Effector CD4-positive, alpha-beta T cell (primary cell): ENCODE results near the gene ZNF385C.

Experiments
- DNase-seq: peaks from one replicate; pipeline ENCODE4 v3.0.0-alpha.2; 2020

ZNF385C gene

DNA sequence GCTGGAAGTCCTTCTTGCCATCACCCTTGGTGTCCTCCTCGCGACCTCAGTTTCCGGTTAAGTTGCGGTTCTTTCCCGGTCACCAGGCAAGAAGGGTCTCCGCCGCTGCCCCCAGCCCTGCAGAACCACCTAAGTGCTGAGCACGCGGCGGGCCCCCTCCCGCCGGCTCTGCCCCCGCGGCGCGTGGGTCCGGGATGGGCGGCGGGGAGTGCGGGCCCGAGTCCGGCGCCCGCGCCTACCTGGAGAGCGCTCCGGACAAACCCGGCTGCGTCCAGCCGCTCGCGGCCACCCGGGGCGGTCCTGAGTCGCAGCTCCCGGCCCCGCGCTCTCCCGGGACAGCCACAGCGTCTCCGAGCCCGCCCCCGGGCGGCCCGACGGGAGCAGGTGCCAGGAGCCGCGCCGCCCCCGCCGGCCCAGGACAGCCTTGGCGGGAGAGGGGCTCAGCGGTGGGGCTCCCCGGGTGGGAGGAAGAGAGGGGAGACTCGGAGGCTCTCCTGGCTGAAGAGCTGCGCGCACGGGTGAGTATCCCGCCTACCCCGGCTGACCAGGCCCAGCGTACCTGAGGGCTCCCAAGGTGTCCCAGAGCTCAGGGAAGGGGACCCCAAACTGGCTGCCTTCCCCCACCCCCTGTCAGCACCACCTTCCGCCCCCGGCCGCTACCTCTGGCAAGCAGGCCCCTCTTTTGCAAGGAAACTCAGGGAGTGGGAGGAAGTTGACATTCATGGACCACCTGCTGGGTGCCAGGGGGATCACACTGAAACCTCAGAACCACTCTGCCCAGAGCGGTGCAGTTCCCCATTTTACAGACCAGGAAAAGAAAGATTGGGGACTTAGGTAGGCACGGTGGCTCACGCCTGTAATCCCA, 25.7 kb downstream of the ZNF385C start:
- DNase-seq: no peak

DNA sequence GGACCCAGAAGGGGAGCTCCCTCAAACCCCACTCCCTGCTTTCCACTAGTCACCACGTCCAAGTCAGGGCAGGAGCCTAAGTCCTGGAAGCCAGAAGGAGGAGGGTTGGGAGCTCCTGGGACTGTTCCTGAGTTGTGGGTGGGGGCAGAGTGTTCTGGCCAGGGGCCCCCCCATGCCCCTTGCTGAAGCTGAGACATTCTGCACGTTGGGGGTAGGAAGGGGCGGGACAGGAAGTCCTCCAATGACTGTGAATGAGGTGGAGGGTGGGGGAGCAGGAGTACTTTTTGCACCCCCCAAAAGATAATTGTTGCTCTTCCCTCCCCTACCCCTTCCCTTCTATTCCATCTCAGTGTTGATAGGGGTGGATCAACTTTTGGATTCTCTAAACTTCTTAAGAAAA, 26.5 kb downstream of the ZNF385C start:
- DNase-seq: no peak

DNA sequence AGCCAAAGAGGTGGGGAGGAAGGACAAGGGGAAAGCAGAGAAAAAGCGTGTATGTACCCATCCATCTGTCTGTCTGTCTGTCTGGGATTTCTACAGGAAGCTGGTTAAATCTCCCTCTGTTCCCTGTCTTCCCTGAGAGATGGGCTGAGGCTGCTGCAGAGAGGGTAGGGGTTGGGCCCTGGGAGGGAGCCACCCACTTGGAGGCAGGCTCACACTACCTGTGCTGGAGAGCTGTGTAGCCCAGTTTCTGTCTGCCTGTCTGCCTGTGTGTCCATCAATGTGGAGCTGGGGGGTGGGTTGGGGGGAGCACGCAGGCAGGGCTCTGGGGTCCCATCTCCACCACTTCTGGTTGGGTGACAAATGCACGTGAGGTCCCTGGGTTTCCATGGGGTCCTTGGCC, 29.3 kb downstream of the ZNF385C start:
- DNase-seq: no peak

DNA sequence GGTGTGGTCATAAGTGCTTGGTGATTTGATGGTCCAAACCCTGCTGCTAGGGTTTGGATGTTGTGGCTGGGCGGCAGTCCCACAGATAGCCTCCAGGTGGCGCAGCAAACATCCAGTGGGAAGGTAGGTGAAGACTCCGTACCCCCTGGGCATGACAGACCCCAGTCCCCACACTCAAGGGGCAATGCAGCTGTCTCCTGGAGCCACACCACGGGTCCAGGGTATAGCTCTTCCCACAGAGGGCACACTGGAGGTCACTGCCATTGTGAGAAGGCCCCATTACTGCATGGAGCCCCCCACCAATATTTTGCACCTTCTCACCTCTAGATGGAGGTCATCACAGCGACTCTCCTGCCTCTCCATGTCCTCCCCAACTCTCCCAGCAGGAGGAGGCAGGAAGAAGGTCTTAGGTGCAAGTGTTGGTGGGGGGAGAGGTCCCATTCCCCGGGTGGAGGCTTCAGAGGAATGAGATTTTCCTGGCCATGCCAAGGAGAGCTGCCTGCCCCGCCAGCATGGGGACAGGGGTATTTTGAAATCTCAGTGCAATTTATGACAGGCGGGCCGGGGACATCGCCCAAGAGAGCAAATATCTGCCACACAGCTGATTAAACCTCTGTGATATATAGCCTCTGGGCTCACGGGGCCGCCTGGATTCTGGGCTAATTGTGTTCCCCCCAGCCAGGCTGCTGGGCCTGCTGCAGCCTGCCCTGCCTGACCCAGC, 30.7 kb downstream of the ZNF385C start:
- peak; percentile 67 for DNase-seq

DNA sequence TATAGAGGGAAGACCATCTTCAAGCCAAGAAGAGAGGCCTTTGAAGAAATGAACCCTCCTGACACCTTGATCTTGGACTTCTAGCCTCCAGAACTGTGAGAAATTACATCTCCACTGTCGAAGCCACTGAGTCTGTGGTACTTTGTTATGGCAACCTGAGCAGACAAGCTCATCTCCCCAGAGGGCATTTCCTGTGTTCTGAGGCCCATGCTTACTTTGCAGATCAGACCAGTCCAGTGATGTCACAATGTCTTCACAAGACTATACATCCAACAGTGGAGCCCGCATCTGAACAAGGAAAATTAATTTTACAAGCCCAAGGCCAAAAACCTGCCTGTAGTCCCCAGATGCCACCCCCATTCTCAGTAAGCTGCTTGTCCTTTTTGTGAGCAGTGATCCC, 33.1 kb downstream of the ZNF385C start:
- no peak for DNase-seq

DNA sequence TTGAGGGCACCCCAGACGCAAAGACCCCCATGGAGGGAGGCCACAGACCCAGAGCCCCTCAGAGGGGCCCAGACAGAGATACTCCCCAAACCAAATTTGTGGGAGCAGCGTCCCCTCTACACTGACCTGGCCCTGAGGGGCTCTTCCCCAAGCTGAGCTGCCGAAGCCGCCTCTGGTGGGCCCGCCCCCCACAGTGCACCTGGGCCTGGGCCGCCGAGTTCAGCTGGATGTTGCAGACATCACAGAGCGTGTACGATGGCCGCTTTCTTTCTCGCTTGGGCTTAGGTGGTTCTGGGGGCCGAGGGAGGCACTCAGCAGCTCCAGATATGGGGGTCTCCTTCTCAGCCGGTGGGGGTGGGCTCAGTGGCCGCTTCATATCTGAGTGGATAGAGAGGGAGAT, 35.6 kb downstream of the ZNF385C start:
- no peak for DNase-seq

DNA sequence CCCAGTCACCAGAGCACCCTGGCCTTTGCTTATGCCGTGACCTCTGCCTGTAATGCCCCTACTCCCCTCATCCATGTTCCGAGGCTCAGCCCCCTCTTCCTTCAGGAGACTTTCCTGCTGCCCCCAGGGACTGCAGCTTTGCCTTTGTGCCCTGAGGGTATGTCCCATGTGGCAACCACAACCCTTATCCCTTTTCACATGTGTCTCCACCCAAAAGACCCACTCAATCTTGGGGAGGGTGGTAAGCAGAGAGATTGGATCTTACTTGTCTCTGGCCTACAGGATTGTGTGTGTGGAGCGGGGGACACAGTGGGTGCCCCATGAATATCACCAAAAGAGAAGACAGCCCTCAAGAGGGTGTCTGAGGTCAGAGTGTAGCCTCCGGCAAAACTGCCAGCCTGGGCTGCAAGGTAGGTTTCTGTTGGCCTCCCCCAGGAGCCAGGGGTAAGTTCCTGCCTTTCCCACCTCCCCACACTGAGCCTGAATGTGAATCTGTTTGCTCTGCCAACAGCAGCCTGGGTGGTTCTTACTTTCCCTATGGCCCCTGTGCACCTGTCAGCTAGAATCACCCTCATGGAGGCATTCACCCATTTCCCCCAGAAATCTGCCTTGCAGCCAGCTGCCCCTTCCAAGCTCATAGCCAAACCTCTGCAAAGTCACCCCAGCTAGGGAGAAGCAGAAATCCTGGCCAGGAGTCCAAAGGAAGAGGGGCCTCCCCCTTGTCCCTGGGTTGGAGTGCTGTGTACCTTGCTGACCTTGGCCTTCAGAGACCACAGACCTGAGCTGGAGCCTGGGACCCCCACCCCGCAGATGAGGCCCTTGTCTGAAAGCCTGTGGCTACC, 36.4 kb downstream of the ZNF385C start:
- no peak for DNase-seq

DNA sequence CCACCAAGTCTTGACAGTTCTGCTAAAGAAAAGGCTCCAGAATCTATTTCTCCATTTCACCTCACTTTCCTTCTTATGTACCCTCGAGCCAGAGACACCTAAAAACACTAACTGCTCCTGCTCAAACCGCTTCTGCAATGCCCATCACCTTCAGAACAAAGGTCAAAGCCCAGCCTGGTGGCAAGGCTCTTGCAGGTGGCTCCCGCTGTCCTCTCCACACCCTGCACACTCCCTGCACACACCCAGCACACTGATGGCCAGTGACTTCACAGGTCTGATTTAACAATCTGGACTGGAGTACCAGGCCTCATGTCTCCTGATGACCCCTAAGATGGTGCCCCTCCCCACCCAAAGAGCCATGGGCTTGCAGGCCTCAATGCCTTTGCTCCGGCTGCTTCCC, 38.0 kb downstream of the ZNF385C start:
- DNase-seq: no peak

DNA sequence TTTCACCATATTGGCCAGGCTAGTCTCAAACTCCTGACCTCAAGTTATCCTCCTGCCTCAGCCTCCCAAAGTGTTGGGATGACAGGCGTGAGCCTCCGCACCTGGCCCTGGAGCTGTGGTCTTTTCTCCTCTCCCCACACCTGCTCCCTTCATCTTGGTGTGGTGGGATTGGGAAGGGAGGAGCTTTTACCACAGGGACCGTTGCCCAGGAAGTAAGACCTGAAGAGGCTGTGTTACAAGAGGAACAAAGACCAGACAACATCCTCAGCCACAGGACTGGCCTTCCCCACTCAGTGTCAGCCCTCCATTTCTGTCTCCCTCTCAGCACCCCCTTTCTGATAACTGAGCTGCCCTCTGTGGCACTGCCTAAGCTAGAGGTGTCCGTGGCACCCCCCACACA, 38.5 kb downstream of the ZNF385C start:
- DNase-seq: no peak

DNA sequence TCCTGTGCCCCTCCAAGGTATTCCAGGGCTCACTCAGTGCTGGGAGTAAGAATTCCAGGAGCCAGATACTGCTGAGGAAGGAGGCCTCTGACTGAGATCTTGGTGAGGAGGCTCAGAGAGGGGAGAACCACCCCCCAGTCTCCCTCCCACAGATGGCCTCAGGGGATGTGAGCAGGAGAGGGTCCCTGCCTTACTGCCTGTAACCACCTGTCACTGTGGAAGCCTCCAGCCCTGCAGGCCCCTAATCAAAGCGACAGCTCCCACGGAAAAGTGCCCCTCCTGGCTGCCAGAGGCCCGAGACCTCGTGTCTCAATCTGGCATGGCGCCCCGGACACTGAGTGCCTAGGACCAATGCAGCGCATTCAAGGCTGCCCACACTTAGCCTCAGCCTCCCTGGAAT, 40.2 kb downstream of the ZNF385C start:
- no peak for DNase-seq

DNA sequence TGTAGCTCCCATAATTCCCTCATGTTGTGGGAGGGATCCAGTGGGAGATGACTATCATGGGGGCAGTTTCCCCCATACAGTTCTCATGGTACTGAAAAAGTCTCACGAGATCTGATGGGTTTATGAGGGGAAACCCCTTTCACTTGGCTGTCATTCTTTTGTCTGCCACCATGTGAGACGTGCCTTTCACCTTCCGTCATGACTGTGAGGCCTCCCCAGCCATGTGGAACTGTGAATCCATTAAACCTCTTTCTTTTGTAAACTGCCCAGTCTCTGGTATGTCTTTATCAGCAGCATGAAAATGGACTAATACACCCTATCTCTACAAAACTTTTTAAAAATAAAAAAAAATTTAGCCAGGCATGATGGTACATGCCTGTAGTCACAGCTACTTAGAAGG, 41.6 kb downstream of the ZNF385C start:
- DNase-seq: no peak

DNA sequence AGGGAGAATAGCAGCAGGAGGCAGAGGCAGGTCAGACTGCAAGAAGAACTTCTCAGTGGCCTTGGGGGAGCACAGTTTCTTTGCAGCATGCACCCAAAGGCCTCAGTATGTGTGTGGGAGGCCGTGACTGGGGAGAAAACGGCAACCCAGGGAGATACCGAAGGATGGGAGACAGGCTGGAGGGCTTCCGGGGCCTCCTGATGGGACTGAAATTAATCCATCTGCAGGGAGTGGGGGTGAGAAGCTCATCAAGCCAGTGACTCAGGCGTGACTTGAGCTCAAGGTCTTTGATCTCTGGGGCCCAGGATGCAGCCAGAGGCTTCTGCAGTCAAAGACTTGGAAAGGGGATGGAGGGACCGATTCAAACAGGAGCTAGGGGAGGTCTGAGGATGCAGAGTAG, 42.8 kb downstream of the ZNF385C start:
- no peak for DNase-seq

DNA sequence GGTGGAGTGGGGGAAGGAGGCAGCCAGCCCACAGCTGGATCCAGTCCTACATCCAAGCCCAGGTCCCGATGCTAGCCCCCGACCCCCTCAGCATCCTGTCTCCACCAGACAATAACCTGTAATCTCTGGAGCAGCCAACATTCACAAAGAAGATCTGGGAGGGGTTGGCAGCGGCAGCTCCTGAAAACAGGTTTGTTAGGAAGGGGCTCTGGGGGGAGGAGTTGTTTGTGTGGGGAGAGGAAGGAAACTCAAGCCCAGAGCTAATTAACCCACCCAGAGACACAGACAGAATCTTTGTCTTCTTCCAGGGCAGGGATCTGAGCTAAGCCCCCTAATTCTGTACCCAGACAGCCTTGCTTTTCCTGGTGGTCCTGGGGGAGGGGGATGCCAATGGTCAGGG, 43.2 kb downstream of the ZNF385C start:
- no peak for DNase-seq

DNA sequence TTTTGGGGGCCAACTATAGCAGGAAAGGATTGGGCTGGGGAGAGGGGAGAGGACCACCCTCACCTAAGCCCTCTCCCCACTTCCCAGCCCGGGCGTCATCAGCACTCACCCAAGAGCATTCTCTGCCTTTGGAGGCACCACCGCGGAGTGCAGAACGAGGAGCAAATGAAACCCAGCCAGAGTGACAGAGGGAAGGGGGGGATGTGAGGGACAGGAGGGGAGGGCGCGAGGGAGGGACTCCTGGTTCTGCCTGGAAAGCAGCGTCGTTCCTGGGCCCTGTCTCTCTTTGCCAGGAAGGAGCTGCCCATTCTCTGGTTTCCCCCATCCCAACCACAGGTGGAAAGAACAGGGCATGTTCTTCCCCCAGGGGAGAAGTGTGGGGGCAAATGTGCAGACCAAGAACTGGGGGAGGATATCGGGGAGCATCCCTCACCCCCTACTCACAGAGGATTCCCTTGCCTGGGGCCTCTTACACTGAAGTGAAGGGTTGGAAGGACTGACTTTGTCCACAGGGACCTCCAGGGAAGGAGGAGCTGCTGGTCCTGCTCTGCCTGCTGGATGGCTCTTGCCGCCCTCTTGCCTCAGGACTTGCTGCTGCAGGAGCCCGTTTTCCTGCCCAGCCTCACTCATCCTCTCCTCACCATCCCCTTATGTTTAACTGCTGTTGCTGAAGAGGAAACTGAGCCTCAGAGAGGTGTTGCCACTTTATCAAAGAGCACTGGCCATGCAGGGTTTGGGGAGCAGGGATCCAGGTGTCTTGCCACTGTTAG, 44.4 kb downstream of the ZNF385C start:
- DNase-seq: no peak

DNA sequence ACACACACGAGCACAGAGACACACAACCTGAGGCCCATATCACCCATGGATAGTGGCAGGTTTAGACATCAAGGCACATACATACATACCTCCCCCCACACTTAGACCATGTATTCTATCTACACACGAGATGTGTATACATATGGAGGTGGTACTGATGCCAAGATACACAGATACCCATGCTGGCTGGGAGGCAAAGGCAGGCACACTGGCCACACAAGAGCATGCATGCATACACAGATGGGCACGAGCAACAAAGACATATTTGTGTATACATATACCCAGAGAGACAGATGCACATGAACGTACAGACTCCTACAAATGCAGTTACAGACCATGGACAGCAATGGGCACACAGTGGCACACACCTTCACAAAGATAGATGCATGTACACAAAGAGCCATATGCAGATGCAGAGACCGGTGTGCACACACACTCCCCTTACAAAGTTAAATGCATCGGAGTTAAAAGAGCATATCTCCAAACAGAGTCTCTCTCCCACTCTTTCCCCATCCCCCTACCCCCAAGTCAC, 45.9 kb downstream of the ZNF385C start:
- no peak for DNase-seq

DNA sequence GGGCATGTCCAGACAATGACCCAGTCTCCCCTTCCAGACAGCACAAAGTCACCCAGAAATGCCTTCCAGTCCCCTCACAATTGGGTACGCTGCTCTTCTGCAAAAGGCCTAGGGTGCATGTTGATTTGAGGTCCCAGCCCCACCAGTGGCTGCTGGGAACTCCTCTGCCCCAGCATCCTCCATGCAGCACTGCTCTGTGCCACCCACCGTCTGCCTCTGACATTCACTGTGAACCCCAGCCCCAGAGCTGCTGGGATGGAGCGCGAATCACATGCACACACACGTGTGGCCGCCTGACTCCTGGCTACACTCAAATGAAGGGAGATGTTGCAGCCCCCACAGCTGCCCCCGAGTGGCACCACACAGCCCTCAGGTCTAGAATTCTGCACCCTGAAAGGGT, 46.6 kb downstream of the ZNF385C start:
- no peak for DNase-seq

DNA sequence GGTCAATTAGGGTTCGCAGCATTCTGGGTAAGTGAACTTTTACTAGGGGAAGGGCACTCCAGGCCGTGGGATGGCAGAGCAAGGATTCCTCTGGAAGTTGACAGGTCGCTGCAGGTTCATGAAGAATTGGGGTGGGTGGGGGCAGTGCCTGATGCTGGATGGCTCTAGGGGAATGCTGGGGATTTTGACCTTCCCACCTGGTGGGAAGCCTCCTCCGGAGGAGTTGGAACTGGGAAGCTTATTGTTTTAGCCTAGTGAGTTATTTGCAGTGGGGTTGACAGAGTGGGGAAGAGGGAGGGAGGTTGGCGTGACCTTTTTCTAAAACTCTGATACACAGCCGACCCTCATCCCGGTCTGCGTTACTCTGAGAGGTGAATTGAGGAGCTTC, 47.3 kb downstream of the ZNF385C start:
- DNase-seq: no peak

DNA sequence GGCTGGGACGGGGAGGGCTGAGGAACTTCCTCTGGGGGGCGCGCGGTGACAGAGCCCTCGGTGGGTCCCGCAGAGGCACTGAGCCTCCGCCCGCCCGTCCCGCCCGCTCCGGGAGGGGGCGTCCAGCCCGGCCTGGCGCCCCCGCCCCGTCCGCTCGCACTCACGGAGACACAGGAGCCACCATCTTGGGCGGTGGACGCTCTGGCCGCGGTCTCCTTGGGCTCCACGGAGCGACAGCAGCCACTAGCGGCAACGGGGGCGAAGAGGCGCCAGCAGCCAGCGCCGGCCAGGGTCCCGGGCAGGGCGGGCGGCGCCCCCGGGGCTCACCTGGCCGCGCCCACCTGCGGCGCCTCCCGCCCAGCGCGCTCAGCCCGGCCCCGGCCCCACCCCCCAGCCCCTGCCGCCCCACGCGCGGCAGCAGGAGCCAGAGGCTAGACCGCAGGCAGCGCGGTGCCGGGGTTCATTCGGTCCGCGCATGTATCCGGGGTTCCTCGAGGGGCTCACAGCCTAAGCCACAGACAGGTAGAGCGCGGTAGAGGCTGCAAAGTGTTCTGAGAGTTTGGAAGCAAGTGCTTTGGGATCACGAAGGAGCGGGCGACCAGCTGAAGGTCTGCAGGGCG, 47.8 kb downstream of the ZNF385C start, which contains the start of gene C17orf113:
C17orf113 (minus strand) TSS at position 209 of the 620 bp plus-strand sequence. CDS start 7,225 bp downstream, outside the sequence.
- peak; percentile 38 for DNase-seq

DNA sequence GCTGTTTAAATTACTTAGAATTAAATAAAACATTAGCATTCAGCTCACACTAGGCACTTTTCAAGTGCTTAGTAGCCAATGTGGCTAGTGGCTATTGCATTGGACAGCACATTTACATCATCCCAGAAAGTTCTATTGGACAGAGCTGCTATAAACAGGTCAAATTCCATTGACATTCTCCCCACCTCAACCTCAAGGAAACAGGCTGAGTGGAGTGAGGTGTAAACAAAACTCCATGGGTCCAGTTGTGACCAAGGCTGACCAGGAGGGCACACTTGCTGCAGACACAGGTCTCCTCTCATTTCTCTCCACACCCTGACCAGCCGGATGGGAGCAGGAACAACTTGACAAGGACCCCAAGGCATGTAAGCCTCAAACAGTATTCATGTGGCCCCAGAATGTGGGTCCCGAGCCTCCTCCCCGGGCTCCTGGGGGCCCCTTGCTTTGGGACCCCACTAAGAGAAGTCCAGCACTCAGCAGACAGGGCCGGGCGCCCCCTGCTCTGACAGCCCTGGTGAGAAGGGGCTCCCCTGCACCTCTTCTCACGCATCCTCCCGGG, 48.4 kb downstream of the ZNF385C start:
- no peak for DNase-seq

DNA sequence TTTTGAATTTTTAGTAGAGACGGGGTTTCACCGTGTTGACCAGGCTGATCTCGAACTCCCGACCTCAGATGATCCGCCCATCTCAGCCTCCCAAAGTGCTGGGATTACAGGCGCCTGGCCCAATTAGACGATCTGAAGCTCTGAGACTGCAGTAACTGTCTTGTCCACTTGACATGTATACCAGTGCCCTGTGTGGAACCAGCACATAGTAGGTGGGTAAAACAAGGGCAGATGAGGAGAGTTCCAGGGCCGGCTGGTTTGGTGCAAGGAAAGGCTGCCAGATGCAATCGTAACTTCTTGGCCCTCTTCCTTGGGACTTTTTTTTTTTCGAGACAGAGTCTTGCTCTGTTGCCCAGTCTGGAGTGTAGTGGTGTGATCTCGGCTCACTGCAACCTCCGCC, 50.9 kb downstream of the ZNF385C start:
- no peak for DNase-seq

DNA sequence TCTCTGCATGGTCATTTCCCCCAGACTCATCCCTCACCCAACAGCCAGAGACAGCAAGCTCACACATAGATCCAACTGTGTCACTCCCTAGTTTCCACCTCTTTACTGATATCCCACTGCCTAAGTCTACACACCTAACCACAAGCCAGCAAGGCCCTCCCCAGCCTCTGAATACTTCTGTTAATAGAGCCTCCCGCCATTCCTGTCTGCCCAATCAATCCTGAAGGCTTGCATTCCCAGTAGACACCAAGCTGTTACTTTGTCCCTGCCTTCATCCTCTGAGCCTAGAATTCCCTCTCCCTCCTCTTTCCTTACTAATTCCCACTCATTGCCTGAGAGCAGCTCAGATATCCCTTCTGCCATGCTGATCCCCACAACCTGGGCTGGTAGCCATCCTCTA, 52.6 kb downstream of the ZNF385C start:
- DNase-seq: no peak
